ENCODE results near the gene ANKRD37.

Gene ANKRD37

GRCh38 chr4:185357211-185357610 lies 39.4 kb upstream of the ANKRD37 start:
- Histone ChIP-seq H3K27ac (peak overlapping the region; percentile 72 to 84), H3K9me3 (no peaks in the 10 kb centered on the region), H3K36me3 (peaks cover 0 to 19% (median 18%) of the 10 kb centered on the region in 3 donors), H3K27me3 (no peaks in the 10 kb centered on the region), H3K4me3 (no peak overlapping the region), H3K4me1 (peaks cover 0 to 56% (median 6%) of the 10 kb centered on the region in 4 donors)
- DNase-seq: no peak
- TF ChIP-seq CTCF (IDR thresholded peaks at IDR 0.05): no peak
- intact Hi-C loops (cut with DNase I; ENCODE audit: low total_unique reads): no loop called here

GRCh38 chr4:185357733-185358440 lies 38.8 kb upstream of the ANKRD37 start:
- peaks cover 0 to 18% (median 13%) of the 10 kb centered on the region in 3 donors for H3K36me3 ChIP-seq
- peaks cover 0 to 63% (median 8%) of the 10 kb centered on the region in 4 donors for H3K4me1 ChIP-seq
- intact Hi-C loops (cut with DNase I; ENCODE audit: low total_unique reads): no loop called here
- no peaks in the 10 kb centered on the region for H3K27me3 ChIP-seq
- no peak for TF ChIP-seq CTCF (IDR thresholded peaks at IDR 0.05)
- H3K27ac ChIP-seq: peak overlapping the region; percentile 72 to 84
- DNase-seq: no peak
- no peak overlapping the region for H3K4me3 ChIP-seq
- no peaks in the 10 kb centered on the region for H3K9me3 ChIP-seq

- H3K36me3 ChIP-seq: peaks cover 0 to 14% (median 10%) of the 10 kb centered on the region in 3 donors
- intact Hi-C loops (cut with DNase I; ENCODE audit: low total_unique reads): no loop called here
- peak overlapping the region; percentile 72 to 84 for H3K27ac ChIP-seq
- no peaks in the 10 kb centered on the region for H3K9me3 ChIP-seq
- no peak for TF ChIP-seq CTCF (IDR thresholded peaks at IDR 0.05)
- H3K4me1 ChIP-seq: peaks cover 0 to 69% (median 13%) of the 10 kb centered on the region in 4 donors
- H3K4me3 ChIP-seq: no peak overlapping the region
- no peak for DNase-seq
- H3K27me3 ChIP-seq: no peaks in the 10 kb centered on the region
Measured at GRCh38 chr4:185358514-185358913, 38.1 kb upstream of the ANKRD37 start.

GRCh38 chr4:185358959-185359358 lies 37.7 kb upstream of the ANKRD37 start:
- Histone ChIP-seq H3K4me1 (peaks cover 0 to 74% (median 15%) of the 10 kb centered on the region in 4 donors), H3K27me3 (no peaks in the 10 kb centered on the region), H3K36me3 (peaks cover 0 to 10% (median 6%) of the 10 kb centered on the region in 3 donors), H3K9me3 (no peaks in the 10 kb centered on the region), H3K4me3 (no peak overlapping the region), H3K27ac (peak overlapping the region; percentile 72 to 84)
- TF ChIP-seq CTCF (IDR thresholded peaks at IDR 0.05): no peak
- intact Hi-C loops (cut with DNase I; ENCODE audit: low total_unique reads): no loop called here
- no peak for DNase-seq

- TF ChIP-seq CTCF (IDR thresholded peaks at IDR 0.05): no peak
- Histone ChIP-seq H3K36me3 (peaks cover 0 to under 1% (median 0%) of the 10 kb centered on the region in 3 donors), H3K27me3 (no peaks in the 10 kb centered on the region), H3K4me3 (no peak overlapping the region), H3K9me3 (no peaks in the 10 kb centered on the region), H3K27ac (peak overlapping the region; percentile 72 to 84), H3K4me1 (peaks cover 0 to 80% (median 15%) of the 10 kb centered on the region in 4 donors)
- no peak for DNase-seq
- intact Hi-C loops (cut with DNase I; ENCODE audit: low total_unique reads): no loop called here
Measured at GRCh38 chr4:185359767-185360446, 36.7 kb upstream of the ANKRD37 start.
